Stimulated activated CD4-positive, alpha-beta T cell treated with anti-CD3 and anti-CD28 coated beads, Interleukin-2, amount 100 ng/mL, for 24 hours (primary cell): ENCODE data around the gene PTDSS2.

Experiments used
- DNase-seq, 2 donors: peaks; one replicate each; pipeline ENCODE4 v3.0.0-alpha.2; 2020

Gene PTDSS2

DNA sequence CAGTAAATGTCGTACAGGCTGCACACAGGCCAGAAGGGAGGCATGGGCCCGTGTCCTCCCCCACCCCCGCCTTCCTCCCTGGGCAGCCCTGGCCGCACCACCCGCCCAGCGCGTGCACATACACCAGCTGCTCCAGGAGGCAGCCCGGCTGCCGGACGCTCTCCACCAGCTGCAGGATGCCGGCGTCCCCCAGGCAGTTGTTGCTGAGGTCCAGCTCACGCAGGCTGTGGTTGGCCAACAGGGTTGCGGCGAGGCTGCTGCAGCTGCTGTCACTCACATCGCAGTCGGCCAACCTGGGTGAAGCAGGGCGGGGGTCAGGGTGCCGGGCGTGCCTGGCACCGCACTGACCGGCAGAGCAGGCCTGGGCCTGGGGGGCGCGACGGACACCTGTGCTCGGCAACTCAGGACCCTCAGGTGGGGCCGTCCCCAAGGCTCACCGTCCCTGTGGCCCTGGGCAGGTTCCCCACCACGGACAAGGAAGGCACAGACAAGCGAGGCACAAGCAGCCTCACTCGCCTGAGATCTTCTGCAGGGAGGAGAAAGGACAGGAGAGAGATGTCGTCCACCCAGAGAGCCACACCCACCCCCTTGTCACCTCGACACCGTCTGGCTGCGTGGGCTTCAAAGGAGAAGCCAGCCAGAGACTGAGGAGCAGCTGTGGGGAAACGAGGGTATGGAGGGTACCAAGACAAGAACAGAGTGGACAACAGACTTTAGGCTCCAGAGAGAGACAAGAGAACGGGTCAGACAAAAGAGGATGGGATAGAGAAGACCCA, 44.9 kb downstream of the PTDSS2 start:
- no peak for DNase-seq

GRCh38 chr11:495537-495931, 45.5 kb downstream of the PTDSS2 start:
- DNase-seq: no peak

GRCh38 chr11:496834-497564, 46.9 kb downstream of the PTDSS2 start:
- DNase-seq: no peak

DNA sequence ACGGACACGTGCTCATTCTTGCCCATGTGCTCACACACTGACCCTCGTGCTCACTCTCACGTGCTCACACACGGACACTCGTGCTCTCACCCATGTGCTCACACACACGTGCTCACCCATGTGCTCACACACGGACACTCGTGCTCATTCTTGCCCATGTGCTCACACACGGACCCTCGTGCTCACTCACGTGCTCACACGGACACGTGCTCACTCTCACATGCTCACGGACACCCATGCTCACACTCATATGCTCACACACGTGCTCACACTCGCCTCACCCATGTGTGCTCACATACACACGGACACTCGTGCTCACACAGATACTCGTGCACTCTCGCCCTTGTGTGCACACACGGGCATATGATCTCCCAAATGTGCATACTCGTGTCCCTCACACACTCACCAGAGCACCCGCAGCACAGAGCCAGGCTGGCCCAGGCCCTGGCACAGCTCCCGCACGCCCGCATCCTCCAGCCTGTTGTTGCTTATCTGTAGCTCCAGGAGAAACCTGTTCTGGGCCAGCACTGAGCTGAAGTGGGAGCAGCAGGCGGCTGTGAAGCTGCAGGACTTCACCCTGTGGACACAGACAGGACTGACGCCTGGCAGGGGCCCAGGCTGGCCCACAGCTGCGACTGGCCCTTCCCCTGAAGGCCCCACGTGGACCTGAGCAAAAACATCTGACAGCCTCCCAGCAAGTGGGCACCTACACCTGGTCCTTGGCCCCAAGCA, 47.7 kb downstream of the PTDSS2 start:
- no peak for DNase-seq

DNA sequence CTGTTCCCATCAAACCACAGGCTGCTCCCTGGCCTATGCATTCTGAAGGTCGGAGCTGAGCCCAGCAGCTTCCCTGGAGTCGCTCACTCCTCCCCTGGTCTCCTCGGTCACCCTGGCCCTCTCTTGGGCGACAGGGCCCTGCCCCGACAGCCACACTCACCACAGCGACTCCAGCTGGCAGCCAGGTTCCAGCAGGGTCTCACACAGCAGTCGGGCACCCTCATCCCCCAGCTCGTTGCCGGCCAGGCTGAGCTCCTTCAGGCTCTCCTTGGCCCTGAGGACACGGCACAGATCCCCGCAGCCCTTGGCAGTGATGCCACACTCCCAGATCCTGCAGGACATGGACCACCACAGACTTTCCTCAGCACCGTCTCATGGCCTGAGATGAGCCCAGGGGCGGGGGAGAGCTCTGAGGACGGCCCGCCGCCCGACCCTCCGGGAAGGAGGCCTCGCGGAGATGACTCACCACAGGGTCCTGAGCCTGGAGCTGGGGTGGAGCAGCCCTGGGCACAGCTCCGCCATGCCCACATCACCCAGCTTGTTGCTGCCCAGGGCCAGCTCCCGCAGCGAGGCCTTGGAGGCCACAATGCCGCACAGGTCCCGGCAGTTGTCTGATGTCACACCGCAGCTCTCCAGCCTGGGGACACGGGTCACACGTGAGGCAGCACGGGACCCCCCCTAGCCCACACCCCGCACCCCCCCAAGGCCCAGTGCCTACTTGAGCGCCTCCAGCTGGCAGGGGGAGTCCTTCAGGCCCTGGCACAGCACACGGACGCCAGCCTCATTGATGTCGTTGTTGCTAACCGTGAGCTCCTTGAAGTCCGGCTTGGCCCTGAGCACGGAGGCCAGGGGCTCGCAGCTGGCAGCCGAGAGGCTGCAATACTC, 48.5 kb downstream of the PTDSS2 start:
- DNase-seq: no peak

DNA sequence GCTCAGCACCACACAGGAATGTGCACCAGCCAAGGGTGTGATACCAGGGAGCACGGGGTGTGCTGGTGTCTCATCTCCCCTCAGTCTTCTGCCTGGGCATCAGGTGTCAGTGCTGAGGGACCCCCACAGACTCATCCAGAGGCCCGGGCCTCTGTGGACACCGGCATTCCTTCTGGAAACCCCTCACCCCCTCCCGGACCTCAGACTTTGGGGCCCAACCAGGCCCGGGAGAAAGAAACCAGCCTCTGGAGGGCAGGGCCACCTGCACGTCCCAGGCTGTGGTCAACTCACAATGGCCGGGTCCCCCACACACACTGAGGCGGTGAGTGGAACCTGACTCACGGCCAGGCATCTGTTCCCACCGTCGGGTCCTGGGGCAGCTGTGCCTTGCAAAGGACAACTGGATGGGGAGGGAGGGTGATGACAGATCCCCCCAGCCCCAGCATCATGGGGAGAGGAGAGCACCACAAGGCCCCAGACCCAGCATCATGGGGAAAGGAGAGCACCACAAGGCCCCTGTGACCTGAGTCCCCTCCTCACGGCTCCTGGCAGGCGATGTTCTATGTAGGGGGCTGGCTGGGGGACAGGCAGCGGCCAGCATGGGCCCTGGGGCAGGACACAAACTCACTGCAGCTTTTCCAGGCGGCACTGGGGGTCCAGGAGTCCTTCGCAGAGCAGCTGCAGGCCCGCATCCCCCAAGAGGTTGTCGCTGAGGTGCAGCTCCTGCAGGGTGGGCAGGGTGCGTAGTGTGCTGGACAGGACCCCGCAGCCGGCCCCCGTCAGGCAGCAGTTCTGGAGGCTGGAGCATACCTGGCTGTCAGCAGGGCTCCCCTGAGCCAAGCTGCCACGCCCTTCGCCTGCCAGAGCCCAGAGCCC, 49.4 kb downstream of the PTDSS2 start:
- DNase-seq: no peak

GRCh38 chr11:501001-501682, 51.1 kb downstream of the PTDSS2 start:
- DNase-seq: no peak

GRCh38 chr11:501683-502287, 51.7 kb downstream of the PTDSS2 start:
- no peak for DNase-seq

DNA sequence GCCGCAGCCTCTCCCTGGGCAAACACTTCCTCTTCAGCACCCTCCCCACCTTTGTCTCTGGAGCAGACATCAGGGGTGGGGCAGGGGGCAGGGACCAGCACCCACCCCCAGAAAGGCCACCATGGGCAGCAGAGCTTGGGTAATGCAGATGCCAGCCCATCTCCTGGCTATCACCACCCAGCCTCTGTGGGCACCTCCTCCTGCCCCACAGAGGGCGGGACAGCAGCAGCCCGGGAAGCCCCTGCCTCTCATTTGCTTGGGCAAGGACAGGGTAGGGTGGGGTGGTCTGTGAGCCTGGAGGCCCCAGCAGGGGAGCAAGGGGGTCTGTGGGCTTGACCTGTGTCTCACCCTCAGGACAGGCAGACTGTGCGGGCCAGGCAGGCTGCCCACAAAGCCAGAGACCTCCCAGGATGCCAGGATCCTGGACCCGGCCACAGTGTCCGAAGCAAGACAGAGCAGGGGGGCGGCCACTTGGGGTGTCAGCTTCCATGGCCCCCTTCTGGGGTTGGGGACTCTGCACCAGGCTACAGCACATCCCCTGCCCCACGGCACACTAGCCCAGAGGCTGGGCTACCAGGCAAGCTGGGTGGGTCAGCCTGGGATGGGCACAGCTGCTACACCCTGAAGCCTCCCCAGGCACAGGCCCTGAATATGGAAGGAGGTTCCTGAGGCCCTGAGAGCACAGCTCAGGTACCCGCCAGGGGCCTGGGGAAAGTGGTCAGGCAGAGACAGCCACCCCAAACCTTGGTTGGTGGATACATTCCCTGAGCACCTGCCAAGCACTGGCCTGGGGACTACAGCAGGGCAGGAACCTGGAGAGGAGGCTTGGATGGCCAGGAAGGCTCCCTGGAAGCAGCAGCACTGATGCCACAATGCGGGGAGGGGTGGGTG, 52.5 kb downstream of the PTDSS2 start:
- DNase-seq: no peak

DNA sequence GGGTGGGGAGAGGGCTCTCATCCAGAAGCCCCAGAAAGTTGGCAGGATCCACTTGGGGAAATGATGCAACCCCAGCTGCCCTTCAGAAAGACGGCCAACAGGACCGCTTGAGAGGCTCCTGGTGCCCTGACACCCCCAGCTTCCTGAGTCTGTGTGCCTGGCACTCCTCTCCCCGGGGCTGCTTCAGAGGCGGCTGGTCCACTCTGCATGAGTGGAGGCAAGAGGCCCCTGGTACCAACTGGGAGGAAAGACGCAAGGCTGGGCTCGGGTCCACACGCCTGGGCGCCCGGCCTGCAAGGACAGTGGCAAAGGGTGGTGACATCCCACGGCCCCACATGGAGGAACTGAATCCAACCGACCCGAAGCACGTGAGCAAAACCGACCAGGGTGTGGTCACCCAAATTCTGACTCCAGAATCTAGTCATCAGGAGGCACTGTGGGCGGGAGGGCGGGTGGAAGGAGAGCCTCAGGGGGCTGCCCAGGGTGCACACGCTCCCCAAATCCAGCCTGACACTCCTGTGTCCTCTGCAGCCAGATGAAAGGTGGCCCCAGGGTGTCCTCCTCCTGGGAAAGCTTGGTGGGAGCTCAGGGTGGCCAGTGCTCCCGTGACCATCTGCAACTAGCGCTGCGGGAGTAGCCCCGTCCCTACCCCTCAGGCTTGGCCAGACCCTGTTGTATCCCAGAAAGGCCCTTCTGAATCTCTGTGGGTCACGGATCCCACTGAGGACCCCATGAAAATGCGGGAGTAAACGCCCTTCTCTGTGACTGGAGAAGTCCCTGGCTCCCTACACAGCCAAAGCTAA, 53.3 kb downstream of the PTDSS2 start:
- DNase-seq: peak in 1 of 2 donors; percentile 34

DNA sequence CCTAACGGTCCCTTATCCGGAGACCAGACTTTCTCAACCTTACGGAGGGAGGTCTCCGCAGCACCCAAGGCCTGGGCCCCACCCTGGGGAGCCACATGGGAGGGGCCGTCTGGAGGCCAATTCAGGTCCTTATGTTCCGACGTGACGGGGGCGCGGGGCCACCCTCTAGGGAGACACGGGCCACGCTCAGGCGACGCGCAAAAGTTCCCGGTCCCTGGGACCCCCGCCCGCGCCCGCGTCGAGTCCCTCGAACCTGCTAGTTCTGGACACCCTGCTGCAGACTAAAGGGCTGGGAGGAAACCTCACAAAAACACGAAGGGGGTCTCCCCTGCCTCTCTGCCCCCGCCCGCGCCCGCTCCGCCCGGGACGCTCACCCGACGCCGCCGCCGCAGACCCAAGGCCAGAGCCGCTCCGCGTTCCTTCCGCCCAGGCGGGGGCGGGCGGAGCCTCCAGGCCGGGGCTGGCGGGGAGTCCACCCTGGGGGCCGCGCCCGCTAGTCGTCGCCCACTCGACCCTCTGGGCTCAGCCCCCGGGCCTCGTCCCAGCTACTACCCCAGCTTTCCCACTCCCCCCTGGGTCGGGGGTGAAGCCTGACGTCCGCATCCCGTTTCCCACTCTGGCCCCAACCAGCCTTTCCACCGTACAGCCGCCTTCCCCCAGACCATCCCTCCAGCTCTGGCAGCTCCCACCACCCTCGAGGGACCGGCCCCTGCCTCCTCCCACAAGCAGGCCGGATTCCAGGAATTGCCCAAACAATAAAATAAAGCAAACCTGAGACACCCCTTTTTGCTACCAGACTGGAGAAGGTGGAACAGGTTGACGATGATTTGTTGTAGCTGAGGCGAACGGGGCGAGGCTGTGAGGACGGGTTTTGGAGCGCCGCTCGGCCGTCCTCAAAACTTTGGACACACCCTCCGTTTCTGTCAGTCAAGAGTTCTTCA, 54.2 kb downstream of the PTDSS2 start:
- DNase-seq: peak in 1 of 2 donors; percentile 32

DNA sequence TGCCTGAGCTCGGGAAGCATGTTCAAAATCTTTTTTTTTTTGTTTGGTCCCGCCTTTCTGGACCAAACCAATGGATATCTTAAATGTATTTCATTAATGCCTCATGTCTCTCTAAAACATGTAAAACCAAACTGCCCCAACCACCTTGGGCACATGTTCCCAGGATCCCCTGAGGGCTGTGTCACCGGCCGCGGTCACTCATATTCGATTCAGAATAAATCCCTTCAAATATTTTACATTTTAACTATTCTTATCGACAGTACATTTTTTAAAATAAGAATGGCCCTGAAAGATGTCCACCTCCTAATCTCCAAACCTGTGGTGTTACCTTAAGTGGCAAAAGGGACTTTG, 54.9 kb downstream of the PTDSS2 start:
- DNase-seq: no peak

GRCh38 chr11:506238-506994, 56.3 kb downstream of the PTDSS2 start:
- DNase-seq: peak; percentile 97 to 98

- peak; percentile 100 for DNase-seq
Observed at GRCh38 chr11:506995-507726, 57.1 kb downstream of the PTDSS2 start, which contains the start of gene RNH1. RNH1 (minus strand) TSS chr11:507242; CDS start chr11:502162, 5,080 bp downstream.

DNA sequence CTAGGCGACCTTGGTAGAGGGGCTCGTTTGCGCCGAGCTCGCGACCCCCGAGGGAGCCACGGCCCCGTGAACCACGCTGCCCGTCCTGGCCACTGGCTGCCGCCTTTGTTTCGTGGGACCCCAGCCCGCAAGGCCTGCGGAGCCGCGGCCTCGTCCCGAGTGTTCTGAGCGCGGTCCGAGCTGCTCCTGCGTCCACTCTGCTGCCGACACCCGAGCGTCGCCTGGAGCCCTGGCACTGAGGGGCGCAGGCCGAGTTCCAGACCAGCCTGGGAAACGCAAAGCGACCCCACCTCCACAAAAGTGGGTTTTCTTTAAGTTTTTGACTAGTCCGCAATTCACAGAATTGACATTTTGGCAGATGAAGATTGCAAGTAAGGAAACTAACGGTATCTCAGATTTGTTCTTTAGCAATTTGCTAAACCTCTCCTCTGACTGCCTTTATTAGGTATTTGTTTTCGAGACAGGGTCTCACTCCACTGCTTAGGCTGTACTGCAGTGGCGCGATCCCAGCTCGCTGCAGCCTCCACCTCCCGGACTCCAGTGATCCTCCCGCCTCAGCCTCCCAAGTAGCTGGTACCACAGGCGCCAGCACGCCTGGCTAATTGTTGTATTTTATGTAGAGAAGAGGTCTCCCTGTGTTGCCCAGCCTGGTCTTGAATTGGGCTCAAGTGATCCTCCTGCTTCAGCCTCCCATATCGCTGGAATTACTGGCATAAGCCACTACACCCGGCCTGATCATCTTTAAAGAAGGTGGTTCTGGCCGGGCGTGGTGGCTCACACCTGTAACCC, 57.8 kb downstream of the PTDSS2 start:
- no peak for DNase-seq
